GOT3 (cell line): ENCODE results near the gene RAB3C.
"Not testable (repeated sequence)": the region's sequence is repeated elsewhere in the genome, so short reads cannot be mapped to it uniquely, and the experiment has no call there.

Source experiments
- DNase-seq: peaks from one replicate; lab custom pipeline; 2025; ENCODE audit warnings: mixed read lengths; lab: John Stamatoyannopoulos, UW

RAB3C gene, protein sequence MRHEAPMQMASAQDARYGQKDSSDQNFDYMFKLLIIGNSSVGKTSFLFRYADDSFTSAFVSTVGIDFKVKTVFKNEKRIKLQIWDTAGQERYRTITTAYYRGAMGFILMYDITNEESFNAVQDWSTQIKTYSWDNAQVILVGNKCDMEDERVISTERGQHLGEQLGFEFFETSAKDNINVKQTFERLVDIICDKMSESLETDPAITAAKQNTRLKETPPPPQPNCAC

DNA sequence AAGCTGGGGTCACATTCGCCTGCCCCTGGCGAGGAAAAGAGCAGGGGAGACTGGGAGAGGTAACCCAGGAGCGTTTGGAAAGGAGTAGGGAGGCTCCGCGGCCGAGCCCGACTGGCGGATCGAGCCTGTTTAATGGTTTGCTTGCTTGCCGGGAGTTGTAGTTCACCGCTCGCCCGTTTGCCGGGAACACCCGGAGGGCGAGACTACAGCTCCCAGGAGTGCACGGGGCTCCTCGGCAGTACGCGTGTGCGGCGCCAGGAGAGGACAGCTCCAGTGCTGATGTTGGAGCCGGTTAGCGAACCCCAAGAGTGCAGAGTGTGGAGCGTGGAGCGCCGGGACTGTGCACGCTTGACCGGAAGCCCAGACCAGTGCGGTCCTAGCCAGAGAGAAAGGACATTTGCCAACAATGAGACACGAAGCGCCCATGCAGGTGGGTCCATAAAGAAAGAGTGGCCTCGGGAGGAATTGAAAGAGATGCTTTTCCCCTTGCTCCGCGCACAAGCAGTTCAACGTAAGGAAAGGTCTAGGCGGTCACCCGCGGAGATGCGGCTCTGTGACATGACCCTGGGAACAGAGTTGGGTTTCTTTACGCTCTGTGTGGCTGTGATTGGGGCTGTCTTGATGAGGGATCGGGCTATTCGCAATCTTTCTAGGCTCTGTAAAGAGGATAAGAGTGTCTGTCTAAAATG is at the start of gene RAB3C:
Gene RAB3C, plus strand, starts transcription at position 273 of the 689 bp plus-strand sequence. Its CDS starts 134 bp downstream, at position 407.
- DNase-seq = peak; percentile 48

DNA sequence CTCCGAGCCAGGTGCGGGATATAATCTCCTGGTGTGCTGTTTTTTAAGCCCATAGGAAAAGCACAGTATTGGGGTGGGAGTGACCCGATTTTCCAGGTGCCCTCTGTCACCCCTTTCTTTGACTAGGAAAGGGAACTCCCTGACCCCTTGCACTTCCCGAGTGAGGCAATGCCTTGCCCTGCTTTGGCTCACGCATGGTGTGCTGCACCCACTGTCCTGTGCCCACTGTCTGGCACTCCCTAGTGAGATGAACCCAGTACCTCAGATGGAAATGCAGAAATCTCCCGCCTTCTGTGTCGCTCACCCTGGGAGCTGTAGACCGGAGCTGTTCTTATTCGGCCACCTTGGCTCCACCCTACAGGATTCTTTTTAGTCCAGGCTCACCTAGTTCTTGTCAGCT is 40.9 kb upstream of the RAB3C start:
- DNase-seq = not testable (repeated sequence)

DNA sequence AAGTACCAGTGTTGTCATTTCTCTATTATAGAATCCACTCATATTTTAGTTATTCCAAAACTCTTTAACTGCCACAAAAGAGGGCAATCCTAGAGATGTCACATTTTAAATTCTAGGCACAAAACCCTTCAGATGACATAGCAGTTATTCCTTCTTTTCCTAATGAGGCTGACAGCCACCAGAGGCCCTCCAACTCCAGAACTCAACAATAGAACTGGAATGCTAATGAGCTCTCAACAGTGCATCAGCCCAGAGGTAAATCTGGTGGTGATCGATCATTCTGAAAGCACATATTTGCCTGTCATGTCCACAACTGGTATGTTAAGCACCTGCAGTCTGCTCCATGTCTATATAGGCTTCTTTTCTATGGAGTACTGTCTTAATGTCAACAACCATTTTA is 40.2 kb upstream of the RAB3C start:
- DNase-seq = no peak

- no peak for DNase-seq
Measured at GRCh38 chr5:58543723-58544122, 39.2 kb upstream of the RAB3C start.

DNA sequence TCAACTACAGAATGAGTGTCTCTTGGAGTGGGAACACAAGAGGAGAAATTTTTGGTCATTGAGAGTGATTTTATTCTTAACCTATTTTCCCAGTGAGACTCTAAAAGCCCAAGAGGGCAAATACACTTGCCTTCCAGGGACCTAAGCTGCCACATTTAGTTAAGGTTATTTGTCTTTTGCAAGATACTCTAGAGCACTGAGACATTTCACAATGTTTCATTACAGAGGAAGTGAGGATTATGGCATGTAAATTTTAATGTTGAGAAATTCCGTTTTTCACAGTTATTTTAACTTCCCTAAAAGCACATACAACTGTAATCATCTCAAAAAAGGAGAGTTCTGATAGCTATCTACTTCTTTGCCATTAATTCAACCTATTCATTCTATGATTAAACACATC is 38.7 kb upstream of the RAB3C start:
- DNase-seq = no peak

DNA sequence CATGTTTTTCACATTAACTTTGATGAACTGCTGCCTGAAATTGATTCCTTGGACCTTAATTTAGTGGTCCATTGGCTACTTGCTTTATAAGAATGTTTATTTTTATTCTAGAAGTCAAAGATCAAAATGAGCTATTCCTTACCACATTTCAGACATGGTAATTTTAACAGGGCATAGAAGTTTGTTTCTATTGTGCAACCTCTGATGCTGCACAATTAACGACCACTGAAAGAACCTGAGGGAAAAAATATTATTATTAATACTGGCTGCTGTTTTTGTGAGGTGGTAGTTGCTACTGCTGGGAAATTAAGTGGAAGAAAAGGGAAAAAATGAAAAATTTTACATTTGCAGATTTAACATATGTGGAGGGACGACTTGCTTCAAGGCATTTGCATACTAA is 37.9 kb upstream of the RAB3C start:
- DNase-seq = no peak

DNA sequence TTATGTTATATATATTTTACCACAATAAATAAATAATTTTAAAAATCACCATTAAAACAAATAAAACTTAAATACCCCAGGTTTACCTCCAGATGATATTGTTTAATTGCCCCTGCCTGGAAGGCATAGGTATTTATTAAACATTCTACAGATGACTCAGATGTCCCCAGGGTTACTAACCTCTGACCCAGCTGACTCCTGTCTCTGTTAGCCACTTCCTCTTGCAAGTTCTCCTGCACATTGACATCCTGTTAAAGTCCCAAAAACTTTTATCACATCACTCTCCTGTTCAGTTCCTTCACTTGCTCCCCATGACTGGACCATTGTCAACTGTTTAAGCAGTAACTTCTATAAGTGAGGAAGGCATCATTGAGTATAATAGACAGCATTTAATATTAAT is 37.0 kb upstream of the RAB3C start:
- DNase-seq = no peak

DNA sequence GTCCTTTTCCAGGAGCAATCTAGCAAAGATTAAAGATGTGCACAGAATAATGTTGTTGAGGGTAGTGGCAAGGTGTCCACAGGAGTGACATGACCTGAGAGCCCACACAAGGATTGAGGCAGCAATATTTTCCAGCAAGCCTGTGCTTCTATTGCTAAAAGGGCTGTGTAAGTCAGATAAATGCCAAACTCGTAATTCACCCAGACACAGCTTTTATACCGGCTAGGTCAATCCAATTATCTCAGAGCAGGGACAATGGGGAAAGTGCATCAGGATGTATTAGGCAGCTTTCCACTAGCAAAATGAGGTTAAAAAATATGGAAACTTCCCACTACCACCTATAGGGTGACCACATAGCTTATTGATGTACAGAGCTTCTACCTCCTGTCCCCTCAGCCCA is 34.8 kb upstream of the RAB3C start:
- DNase-seq = no peak

- DNase-seq = no peak
Measured at GRCh38 chr5:58551492-58551891, 31.4 kb upstream of the RAB3C start.

DNA sequence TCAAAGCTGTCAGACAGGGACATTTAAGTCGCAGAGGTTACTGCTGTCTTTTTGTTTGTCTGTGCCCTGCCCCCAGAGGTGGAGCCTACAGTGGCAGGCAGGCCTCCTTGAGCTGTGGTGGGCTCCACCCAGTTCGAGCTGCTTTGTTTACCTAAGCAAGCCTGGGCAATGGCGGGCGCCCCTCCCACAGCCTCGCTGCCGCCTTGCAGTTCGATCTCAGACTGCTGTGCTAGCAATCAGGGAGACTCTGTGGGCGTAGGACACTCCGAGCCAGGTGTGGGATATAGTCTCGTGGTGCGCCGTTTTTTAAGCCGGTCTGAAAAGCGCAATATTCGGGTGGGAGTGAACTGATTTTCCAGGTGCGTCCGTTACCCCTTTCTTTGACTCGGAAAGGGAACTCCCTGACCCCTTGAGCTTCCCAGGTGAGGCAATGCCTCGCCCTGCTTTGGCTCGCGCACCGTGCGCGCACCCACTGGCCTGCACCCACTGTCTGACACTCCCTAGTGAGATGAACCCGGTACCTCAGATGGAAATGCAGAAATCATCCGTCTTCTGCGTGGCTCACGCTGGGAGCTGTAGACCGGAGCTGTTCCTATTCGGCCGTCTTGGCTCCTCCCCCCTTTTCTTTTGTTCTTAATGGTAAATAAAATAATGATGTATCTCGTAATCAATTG is 25.1 kb upstream of the RAB3C start:
- DNase-seq = not testable (repeated sequence)

DNA sequence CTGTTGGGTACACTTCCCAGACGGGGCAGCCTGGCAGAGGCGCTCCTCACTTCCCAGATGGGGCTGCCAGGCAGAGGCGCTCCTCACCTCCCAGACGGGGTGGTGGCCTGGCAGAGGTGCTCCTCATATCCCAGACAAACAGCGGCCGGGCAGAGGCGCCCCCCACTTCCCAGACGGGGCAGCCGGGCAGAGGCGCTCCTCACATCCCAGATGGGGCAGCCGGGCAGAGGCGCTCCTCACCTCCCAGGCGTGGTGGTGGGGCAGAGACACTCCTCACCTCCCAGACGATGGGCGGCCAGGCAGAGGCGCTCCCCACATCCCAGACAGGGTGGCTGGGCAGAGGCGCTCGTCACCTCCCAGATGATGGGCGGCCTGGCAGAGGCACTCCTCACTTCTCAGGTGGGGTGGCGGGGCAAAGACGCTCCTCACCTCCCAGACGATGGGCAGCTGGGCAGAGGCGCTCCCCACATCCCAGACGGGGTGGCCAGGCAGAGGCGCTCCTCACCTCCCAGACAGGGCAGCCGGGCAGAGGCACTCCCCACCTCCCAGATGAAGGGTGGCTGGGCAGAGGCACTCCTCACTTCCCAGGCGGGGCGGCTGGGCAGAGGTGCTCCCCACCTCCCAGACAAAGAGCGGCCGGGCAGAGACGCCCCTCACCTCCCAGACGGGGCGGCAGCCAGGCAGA is 19.7 kb upstream of the RAB3C start:
- DNase-seq = not testable (repeated sequence)

- not testable (repeated sequence) for DNase-seq
Measured at GRCh38 chr5:58564043-58564832, 18.6 kb upstream of the RAB3C start.

DNA sequence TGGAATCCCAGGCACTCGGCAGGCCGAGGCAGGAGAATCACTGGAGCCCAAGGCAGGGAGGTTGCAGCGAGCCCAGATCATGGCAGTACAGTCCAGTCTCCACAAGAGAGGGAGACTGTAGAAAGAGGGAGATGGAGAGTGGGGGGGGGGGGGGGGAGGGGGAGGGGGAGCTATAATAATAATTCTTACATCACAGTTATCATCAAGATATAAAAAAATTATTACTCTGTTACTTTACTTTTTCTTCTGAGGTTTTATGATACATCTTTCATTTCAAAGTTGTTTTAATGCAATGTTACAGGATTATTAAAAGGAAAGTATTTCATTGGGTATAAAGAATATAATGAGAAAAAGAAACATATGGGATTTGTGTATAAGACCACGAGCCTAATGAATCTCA is 17.8 kb upstream of the RAB3C start:
- DNase-seq = no peak

GRCh38 chr5:58571501-58571900 is 11.4 kb upstream of the RAB3C start:
- no peak for DNase-seq

DNA sequence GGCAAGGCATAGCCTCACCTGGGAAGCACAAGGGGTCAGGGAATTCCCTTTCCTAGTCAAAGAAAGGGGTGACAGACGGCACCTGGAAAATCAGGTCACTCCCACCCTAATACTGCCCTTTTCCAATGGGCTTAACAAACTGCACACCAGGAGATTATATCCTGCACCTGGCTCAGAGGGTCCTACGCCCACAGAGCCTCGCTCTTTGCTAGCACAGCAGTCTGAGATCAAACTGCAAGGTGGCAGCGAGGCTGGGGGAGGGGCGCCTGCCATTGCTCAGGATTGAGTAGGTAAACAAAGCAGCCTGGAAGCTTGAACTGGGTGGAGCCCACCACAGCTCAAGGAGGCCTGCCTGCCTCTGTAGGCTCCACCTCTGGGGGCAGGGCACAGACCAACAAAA is 9.9 kb upstream of the RAB3C start:
- not testable (repeated sequence) for DNase-seq

DNA sequence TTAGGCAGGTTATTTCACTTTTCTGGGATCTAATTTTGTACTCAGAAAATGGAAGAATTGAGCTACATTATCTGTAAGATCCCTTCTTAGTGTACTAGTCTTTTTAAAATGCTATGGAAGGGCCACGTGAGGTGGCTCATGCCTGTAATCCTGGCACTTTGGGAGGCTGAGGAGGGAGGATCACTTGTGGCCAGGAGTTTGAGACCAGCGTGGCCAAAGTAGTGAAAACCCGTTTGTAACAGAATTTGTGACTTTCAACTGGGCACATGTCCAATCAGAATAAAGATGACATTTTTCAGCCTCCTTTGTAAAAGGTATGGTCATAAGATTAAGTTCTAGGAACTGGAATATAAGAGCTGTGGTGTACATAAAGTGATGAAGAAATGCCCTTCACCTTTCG is 3.1 kb upstream of the RAB3C start:
- no peak for DNase-seq

- no peak for DNase-seq
Measured at GRCh38 chr5:58582019-58582802, 664 bp upstream of the RAB3C start.

DNA sequence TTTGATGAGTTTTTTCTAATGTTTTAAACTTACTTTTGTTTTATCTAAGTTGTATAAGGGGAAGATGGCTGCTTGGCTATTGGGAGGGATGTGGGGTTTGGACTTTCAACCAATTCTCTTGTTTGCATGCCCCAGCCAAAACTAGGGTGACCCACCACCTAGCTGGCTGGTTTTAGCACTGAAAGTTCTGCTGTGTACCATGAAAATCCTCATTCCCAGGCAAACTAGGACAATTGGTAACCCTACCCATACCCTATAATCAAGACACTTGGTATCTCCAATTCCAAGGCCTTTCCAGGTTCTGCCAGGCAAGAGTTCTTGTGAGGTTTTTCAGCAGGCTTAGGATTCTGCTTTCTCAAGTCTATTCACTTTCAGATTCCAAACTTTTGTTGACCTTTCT is 13.1 kb downstream of the RAB3C start:
- no peak for DNase-seq

DNA sequence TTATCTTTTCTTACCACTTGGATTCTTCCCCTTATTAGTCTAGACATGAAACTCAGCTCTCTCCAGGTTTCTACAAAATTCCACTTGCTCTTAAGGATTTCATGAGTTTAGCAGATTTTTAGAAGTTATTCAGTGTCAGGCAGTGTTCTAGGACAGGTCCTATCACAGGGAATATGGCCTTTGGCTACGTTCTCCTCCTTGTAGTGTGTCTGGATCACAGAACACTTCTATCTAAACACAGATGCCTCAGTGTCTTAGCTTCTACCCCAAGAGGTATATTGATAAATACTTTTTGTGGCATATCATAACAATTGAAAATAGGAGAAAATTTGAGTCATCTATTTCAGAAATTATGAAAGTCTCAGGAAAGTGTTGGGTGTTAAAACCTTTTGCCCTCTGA is 15.6 kb downstream of the RAB3C start:
- no peak for DNase-seq

DNA sequence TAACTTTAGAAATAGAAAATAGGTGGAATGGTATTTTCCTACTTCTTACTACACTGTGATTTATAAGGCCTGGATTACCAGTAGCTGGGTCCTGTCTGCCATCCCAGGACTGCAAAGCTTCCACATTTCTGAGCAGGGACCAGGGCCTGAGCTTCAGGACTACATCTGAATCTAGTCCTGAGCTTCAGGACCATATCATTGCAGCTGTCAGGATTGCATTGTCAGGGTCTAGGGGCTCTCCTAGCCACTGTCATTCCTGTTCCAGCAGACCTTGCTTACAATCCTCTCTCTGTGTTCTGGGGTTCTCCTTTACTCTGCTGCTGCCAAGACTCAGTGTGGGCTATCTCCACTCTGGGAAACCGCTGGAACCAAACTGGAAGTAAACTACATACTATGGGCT is 16.3 kb downstream of the RAB3C start:
- DNase-seq = no peak

- not testable (repeated sequence) for DNase-seq
Measured at GRCh38 chr5:58600613-58601012, 17.7 kb downstream of the RAB3C start.
